Nephron (organoid): ENCODE results near the gene KRT9.

ENCODE experiments used
- H3K27ac Mint-ChIP-seq, 3 experiments: 2 replicates each; pipeline ENCODE4 v1.8.0; 2020; ENCODE audit warnings: mixed read lengths in 3 of 3, mild to moderate bottlenecking in 2 of 3, moderate library complexity in 1 of 3
- H3K27me3 Mint-ChIP-seq: 2 replicates; pipeline ENCODE4 v1.8.0; 2021; ENCODE audit warnings: low read depth, mild to moderate bottlenecking, moderate library complexity, mixed read lengths
- H3K36me3 Mint-ChIP-seq: 2 replicates; pipeline ENCODE4 v1.8.0; 2020; ENCODE audit warnings: low read depth, mixed read lengths
- H3K4me1 Mint-ChIP-seq: 2 replicates; pipeline ENCODE4 v1.8.0; 2020; ENCODE audit warnings: mixed read lengths
- H3K4me3 Mint-ChIP-seq, 3 experiments: 2 replicates each; pipeline ENCODE4 v1.8.0; 2020; ENCODE audit warnings: mild to moderate bottlenecking in 3 of 3, mixed read lengths in 3 of 3, moderate library complexity in 2 of 3
- H3K9me3 Mint-ChIP-seq: 2 replicates; pipeline ENCODE4 v1.8.0; 2020; ENCODE audit warnings: mixed read lengths
- CTCF ChIP-seq, 3 experiments: fragments of 200-600 bp; sonication (generic); IDR thresholded peaks; one replicate each; pipeline ENCODE4 v1.5.0; 2021; ENCODE audit warnings: antibody characterized with exemption in 3 of 3; ENCODE audit not compliant: unreplicated experiment in 3 of 3

The KRT9 gene

DNA sequence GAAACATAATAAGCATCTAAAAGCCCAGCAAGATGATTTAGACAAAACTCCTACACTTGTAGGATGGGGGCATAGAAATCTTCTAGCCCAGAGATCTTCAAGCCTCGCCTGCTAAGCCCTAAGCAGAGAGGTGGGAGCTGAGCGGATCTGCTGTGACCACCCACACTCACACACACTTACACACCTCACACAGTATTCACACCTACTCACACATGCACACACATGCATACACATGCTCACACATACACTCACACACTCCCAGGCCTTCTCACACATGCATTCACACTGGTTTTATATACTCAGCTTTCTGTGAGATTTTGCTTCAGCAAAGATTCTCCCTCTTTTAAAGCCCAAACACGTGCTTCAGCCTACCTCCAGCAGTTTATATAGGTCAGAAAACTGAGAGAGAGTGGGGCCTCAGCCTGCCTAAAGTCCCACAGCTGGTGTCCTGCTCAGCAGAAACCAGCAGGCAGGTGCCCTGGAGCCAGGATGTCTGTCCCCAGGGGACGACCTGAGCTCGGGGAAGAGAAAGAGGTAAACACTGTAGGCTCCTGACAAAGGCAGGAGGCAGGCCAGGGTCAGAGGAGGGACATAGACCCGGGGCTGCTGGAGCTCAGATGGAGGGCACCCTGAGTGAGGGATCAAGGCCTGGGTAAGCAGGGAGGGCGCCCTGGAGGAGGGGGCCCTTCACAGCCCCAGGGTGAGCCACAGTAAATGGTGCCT is 31.7 kb downstream of the KRT9 start:
- Mint-ChIP-seq H3K4me3 (no peak overlapping the region), H3K27ac (peak overlapping the region; percentile 2 to 45 (median 11)), H3K36me3 (no peaks in the 10 kb centered on the region)

GRCh38 chr17:41539071-41539492 is 32.8 kb downstream of the KRT9 start:
- Mint-ChIP-seq H3K27ac (peak overlapping the region; percentile 49 to 81 (median 69)), H3K9me3 (no peaks in the 10 kb centered on the region), H3K4me1 (peaks cover 25% of the 10 kb centered on the region), H3K4me3 (no peak overlapping the region), H3K27me3 (peaks cover 17% of the 10 kb centered on the region), H3K36me3 (no peaks in the 10 kb centered on the region)
- TF ChIP-seq CTCF (IDR thresholded peaks at IDR 0.05; ENCODE audit: unreplicated experiment in 3 of 3), result no peak

More for the DNA sequence above, 31.7 kb downstream of the KRT9 start:
- no peaks in the 10 kb centered on the region for H3K9me3 Mint-ChIP-seq
- peaks cover 16% of the 10 kb centered on the region for H3K27me3 Mint-ChIP-seq
- peaks cover 32% of the 10 kb centered on the region for H3K4me1 Mint-ChIP-seq
- TF ChIP-seq CTCF (IDR thresholded peaks at IDR 0.05; ENCODE audit: unreplicated experiment in 3 of 3), result no peak

- Mint-ChIP-seq H3K36me3 (no peaks in the 10 kb centered on the region), H3K4me3 (no peak overlapping the region), H3K4me1 (peaks cover 25% of the 10 kb centered on the region), H3K27ac (peak overlapping the region; percentile 49 to 81 (median 69)), H3K27me3 (peaks cover 19% of the 10 kb centered on the region), H3K9me3 (no peaks in the 10 kb centered on the region)
- no peak for TF ChIP-seq CTCF (IDR thresholded peaks at IDR 0.05; ENCODE audit: unreplicated experiment in 3 of 3)
Observed at GRCh38 chr17:41538565-41538991, 33.3 kb downstream of the KRT9 start.

- no peak overlapping the region for H3K4me3 Mint-ChIP-seq
- TF ChIP-seq CTCF (IDR thresholded peaks at IDR 0.05; ENCODE audit: unreplicated experiment in 3 of 3), result no peak
- no peaks in the 10 kb centered on the region for H3K36me3 Mint-ChIP-seq
- H3K27me3 Mint-ChIP-seq, result peaks cover 25% of the 10 kb centered on the region
- no peaks in the 10 kb centered on the region for H3K9me3 Mint-ChIP-seq
- H3K27ac Mint-ChIP-seq, result peak overlapping the region; percentile 58 to 72 (median 68)
- H3K4me1 Mint-ChIP-seq, result peaks cover 25% of the 10 kb centered on the region
Observed at GRCh38 chr17:41537990-41538389, 33.9 kb downstream of the KRT9 start.

DNA sequence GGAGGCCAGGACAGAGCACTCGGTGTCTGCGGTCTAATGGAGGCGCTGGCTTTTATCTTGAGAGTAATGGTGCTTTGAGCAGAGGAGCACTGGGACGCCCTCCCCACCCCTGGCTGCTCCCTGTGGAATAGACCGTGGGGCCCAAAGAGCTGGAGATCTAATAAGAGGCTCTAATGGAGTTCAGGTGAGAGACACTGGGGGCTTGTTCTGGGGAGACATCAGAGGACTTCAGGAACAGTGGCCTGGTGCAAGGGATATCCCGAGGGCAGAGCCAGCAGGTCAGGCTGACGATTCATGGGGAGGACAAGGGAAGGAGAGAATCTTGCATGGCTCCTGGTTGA is 34.3 kb downstream of the KRT9 start:
- no peak for TF ChIP-seq CTCF (IDR thresholded peaks at IDR 0.05; ENCODE audit: unreplicated experiment in 3 of 3)
- peak overlapping the region; percentile 58 to 72 (median 68) for H3K27ac Mint-ChIP-seq
- peaks cover 25% of the 10 kb centered on the region for H3K4me1 Mint-ChIP-seq

More for the DNA sequence above, 34.3 kb downstream of the KRT9 start:
- Mint-ChIP-seq H3K27me3 (peaks cover 29% of the 10 kb centered on the region), H3K4me3 (no peak overlapping the region), H3K36me3 (no peaks in the 10 kb centered on the region), H3K9me3 (no peaks in the 10 kb centered on the region)
